ENCODE results near the gene TCFL5.

Gene TCFL5

DNA sequence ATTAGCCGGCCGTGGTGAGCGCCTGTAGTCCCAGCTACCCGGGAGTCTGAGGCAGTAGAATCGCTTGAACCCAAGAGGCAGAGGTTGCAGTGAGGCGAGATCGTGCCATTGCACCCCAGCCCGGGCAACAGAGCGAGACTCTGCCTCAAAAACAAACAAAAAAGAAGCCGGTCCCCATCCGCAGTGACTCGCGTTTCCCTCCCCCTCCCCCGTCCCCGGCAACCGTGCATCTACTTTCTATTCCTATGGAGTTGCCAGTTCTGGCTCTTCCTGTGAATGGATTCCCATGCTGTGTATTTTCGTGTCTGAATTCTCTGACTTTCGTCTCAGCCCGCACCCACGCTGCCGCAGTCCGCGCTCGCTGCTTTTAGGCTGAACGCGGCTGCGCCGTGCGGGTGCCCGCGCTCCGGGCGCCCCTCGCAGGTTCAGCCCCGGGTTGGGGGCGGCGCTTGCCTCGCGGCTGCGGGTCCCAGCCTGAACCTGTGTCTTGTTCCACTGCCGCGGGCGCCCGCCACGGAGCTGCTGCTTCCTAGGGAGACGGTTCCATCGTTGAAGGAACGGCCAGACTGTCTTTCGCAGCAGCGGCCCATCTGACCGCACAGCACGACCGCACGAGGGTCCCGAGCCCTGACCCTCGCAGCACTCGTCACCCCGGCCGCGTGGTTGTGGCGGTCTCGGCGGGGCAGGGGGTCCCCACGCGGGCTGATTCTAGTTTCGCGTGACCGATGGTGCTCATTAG is 66.4 kb downstream of the TCFL5 start:
- no peak overlapping the region for H2BK5ac ChIP-seq (ENCODE audit: low read depth, low read length, poor library complexity, severe bottlenecking)
- H2BK15ac ChIP-seq (ENCODE audit: low read depth, poor library complexity, severe bottlenecking), result no peak overlapping the region
- peak overlapping the region; percentile 92 for H2AFZ ChIP-seq (ENCODE audit: low read depth, low read length)
- H3K14ac ChIP-seq (ENCODE audit: low read length in 2 of 2), result no peak overlapping the region
- peak overlapping the region; percentile 52 for H4K8ac ChIP-seq (ENCODE audit: low read length)
- peaks cover 19% of the 10 kb centered on the region for H3K79me1 ChIP-seq (replicated peaks; ENCODE audit: low read length, poor library complexity, severe bottlenecking)
- peaks cover 28 to 30% of the 10 kb centered on the region in 2 experiments for H3K36me3 ChIP-seq (ENCODE audit: control insufficient read depth in 1 of 2, insufficient read depth in 2 of 2, low read depth in 1 of 2, low read length in 2 of 2)
- H2BK120ac ChIP-seq (ENCODE audit: low read depth, low read length), result no peak overlapping the region
- peak overlapping the region; percentile 80 for H4K91ac ChIP-seq (ENCODE audit: low read length)
- peak overlapping the region; percentile 96 for H3K4me2 ChIP-seq (ENCODE audit: low read length, poor library complexity, severe bottlenecking)
- H3K9ac ChIP-seq (ENCODE audit: low read length), result peak overlapping the region; percentile 85
- no peaks in the 10 kb centered on the region for H3K9me3 ChIP-seq (ENCODE audit: control insufficient read depth, low read length)
- H3K27ac ChIP-seq (ENCODE audit: low read length, poor library complexity, severe bottlenecking), result no peak overlapping the region
- peaks cover 55% of the 10 kb centered on the region for H3K4me1 ChIP-seq (ENCODE audit: control insufficient read depth, insufficient read depth, low read depth, low read length)
- H3K23ac ChIP-seq (ENCODE audit: low read length in 2 of 2), result no peak overlapping the region
- H2BK12ac ChIP-seq (ENCODE audit: low read length in 2 of 2), result peak overlapping the region in 1 of 2 experiments; percentile 69
- DNase-seq, result peak; percentile 83
- under 1% methylated on average over 67 of the region's 68 CpGs for WGBS
- H3K4me3 ChIP-seq (ENCODE audit: insufficient read depth in 1 of 2, low read depth in 1 of 2, low read length in 2 of 2), result peak overlapping the region; percentile 65 to 87
- no peak overlapping the region for H2AK5ac ChIP-seq (ENCODE audit: low read length, severe bottlenecking)
- H3K27me3 ChIP-seq (ENCODE audit: control insufficient read depth in 1 of 2, insufficient read depth in 1 of 2, low read length in 2 of 2), result no peaks in the 10 kb centered on the region
- peak overlapping the region; percentile 8 to 96 for H3K18ac ChIP-seq (ENCODE audit: low read depth in 1 of 2, low read length in 2 of 2)
- no peak overlapping the region for H3K4ac ChIP-seq (ENCODE audit: low read depth in 1 of 2, low read length in 2 of 2)

DNA sequence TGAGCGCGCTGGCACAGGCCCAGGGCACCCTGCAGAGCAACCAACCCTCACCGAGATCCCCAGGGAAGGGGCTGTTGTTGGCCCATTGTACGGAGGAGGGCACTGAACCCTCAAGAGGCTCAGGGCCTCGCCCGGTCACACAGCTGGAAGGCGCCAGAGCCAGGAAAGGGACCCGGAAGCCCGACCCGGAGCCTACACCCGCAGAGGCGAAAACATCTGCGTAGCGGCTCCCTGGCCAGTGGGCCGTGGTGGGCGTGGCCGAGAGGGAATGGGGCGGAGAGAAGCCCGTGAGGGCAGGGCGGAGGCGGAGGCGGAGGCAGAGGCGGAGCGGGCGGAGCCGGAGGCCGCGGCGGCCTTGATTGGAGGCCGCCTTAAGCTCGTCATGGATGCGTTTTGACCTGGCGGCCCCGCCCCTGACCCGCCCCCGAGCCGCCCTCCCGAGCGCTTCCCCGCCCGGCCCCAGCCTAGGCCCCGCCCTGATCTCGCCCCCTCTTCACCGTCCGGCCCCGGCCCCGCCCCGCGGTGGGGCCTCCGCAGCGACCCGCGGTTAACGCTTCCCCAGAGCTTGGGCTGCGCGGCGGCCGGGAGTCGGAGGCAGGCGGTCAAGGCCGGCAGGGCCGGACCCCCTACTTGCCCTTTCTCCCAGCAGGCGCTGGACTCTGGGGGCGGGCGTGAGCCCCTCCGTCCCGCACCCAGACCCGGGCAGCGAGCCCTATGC is 67.5 kb downstream of the TCFL5 start:
- Histone ChIP-seq H3K9me3 (ENCODE audit: control insufficient read depth, low read length) (no peaks in the 10 kb centered on the region), H2AK5ac (ENCODE audit: low read length, severe bottlenecking) (peak overlapping the region; percentile 38), H2BK12ac (ENCODE audit: low read length in 2 of 2) (peak overlapping the region; percentile 82 to 96), H4K8ac (ENCODE audit: low read length) (peak overlapping the region; percentile 99), H3K36me3 (ENCODE audit: control insufficient read depth in 1 of 2, insufficient read depth in 2 of 2, low read depth in 1 of 2, low read length in 2 of 2) (peaks cover 18 to 21% of the 10 kb centered on the region in 2 experiments), H3K27ac (ENCODE audit: low read length, poor library complexity, severe bottlenecking) (peak overlapping the region; percentile 15), H2AFZ (ENCODE audit: low read depth, low read length) (peak overlapping the region; percentile 79), H3K4me3 (ENCODE audit: insufficient read depth in 1 of 2, low read depth in 1 of 2, low read length in 2 of 2) (peak overlapping the region; percentile 51 to 87), H2BK120ac (ENCODE audit: low read depth, low read length) (peak overlapping the region; percentile 39), H3K27me3 (ENCODE audit: control insufficient read depth in 1 of 2, insufficient read depth in 1 of 2, low read length in 2 of 2) (peaks cover 2 to 10% of the 10 kb centered on the region in 2 experiments), H3K4me1 (ENCODE audit: control insufficient read depth, insufficient read depth, low read depth, low read length) (peaks cover 49% of the 10 kb centered on the region), H3K14ac (ENCODE audit: low read length in 2 of 2) (peak overlapping the region in 1 of 2 experiments; percentile 87), H3K9ac (ENCODE audit: low read length) (peak overlapping the region; percentile 85), H3K4me2 (ENCODE audit: low read length, poor library complexity, severe bottlenecking) (peak overlapping the region; percentile 96), H3K23ac (ENCODE audit: low read length in 2 of 2) (peak overlapping the region in 1 of 2 experiments; percentile 14), H3K18ac (ENCODE audit: low read depth in 1 of 2, low read length in 2 of 2) (peak overlapping the region; percentile 96 to 97), H3K4ac (ENCODE audit: low read depth in 1 of 2, low read length in 2 of 2) (peak overlapping the region; percentile 93 to 96), H4K91ac (ENCODE audit: low read length) (peak overlapping the region; percentile 99), H2BK5ac (ENCODE audit: low read depth, low read length, poor library complexity, severe bottlenecking) (peak overlapping the region; percentile 20), H3K79me1 (replicated peaks; ENCODE audit: low read length, poor library complexity, severe bottlenecking) (peaks cover 17% of the 10 kb centered on the region), H2BK15ac (ENCODE audit: low read depth, poor library complexity, severe bottlenecking) (peak overlapping the region; percentile 65)
- WGBS, result 1% methylated on average over 37 of the region's 69 CpGs
- peak; percentile 95 for DNase-seq

DNA sequence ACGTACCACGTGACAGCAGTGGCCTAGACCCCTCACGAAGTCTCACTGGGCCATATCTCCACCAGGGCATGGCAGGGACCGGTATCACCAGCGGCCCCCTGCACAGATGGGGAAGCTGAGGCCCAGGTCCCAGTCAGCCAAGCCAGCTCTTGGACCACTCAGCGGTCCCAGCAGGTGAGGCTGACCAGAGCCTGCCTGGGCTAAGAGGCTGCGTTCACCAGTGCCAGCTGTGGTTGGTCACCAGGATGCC is 67.9 kb downstream of the TCFL5 start:
- H3K9me3 ChIP-seq (ENCODE audit: control insufficient read depth, low read length), result no peaks in the 10 kb centered on the region
- H2AFZ ChIP-seq (ENCODE audit: low read depth, low read length), result peak overlapping the region; percentile 79
- DNase-seq, result no peak
- peak overlapping the region in 1 of 2 experiments; percentile 87 for H3K14ac ChIP-seq (ENCODE audit: low read length in 2 of 2)
- H3K23ac ChIP-seq (ENCODE audit: low read length in 2 of 2), result peak overlapping the region in 1 of 2 experiments; percentile 14
- H3K79me1 ChIP-seq (replicated peaks; ENCODE audit: low read length, poor library complexity, severe bottlenecking), result peaks cover 12% of the 10 kb centered on the region
- H3K36me3 ChIP-seq (ENCODE audit: control insufficient read depth in 1 of 2, insufficient read depth in 2 of 2, low read depth in 1 of 2, low read length in 2 of 2), result peaks cover 13 to 17% of the 10 kb centered on the region in 2 experiments
- H2BK15ac ChIP-seq (ENCODE audit: low read depth, poor library complexity, severe bottlenecking), result peak overlapping the region; percentile 65
- 55% methylated on average over 7 of the region's 7 CpGs for WGBS
- H3K4me2 ChIP-seq (ENCODE audit: low read length, poor library complexity, severe bottlenecking), result peak overlapping the region; percentile 26
- peaks cover 50% of the 10 kb centered on the region for H3K4me1 ChIP-seq (ENCODE audit: control insufficient read depth, insufficient read depth, low read depth, low read length)
- peak overlapping the region; percentile 5 to 69 for H3K4me3 ChIP-seq (ENCODE audit: insufficient read depth in 1 of 2, low read depth in 1 of 2, low read length in 2 of 2)
- H4K8ac ChIP-seq (ENCODE audit: low read length), result peak overlapping the region; percentile 99
- H3K18ac ChIP-seq (ENCODE audit: low read depth in 1 of 2, low read length in 2 of 2), result peak overlapping the region; percentile 96 to 97
- peak overlapping the region; percentile 82 to 96 for H2BK12ac ChIP-seq (ENCODE audit: low read length in 2 of 2)
- H2AK5ac ChIP-seq (ENCODE audit: low read length, severe bottlenecking), result peak overlapping the region; percentile 38
- peak overlapping the region; percentile 8 for H3K27ac ChIP-seq (ENCODE audit: low read length, poor library complexity, severe bottlenecking)
- peak overlapping the region; percentile 20 for H2BK5ac ChIP-seq (ENCODE audit: low read depth, low read length, poor library complexity, severe bottlenecking)
- peak overlapping the region; percentile 93 to 96 for H3K4ac ChIP-seq (ENCODE audit: low read depth in 1 of 2, low read length in 2 of 2)
- H3K27me3 ChIP-seq (ENCODE audit: control insufficient read depth in 1 of 2, insufficient read depth in 1 of 2, low read length in 2 of 2), result peaks cover 7 to 15% of the 10 kb centered on the region in 2 experiments
- H3K9ac ChIP-seq (ENCODE audit: low read length), result peak overlapping the region; percentile 82
- peak overlapping the region; percentile 99 for H4K91ac ChIP-seq (ENCODE audit: low read length)
- peak overlapping the region; percentile 39 for H2BK120ac ChIP-seq (ENCODE audit: low read depth, low read length)

All from mesenchymal stem cell (in vitro differentiated cells and primary cell).